Endothelial cell (in vitro differentiated cells): ENCODE measurements around the gene SEPTIN8. TPM values are rescaled to one million over a fixed set of nuclear protein-coding genes. Genes with fewer than 3 reads are reported as not detected.

Experiments
- DNase-seq: peaks from one replicate; pipeline ENCODE4 v3.0.0; 2021; ENCODE audit warnings: low spot score
- H3K27ac Mint-ChIP-seq: one replicate; pipeline ENCODE4 v1.8.0; 2021; ENCODE audit warnings: mixed read lengths, inconsistent platforms; ENCODE audit not compliant: unreplicated experiment
- H3K27me3 Mint-ChIP-seq: one replicate; pipeline ENCODE4 v1.8.0; 2021; ENCODE audit warnings: mild to moderate bottlenecking, moderate library complexity, mixed read lengths, inconsistent platforms; ENCODE audit not compliant: unreplicated experiment
- H3K36me3 Mint-ChIP-seq: one replicate; pipeline ENCODE4 v1.8.0; 2021; ENCODE audit warnings: mild to moderate bottlenecking, low read depth, mixed read lengths, inconsistent platforms; ENCODE audit not compliant: unreplicated experiment
- H3K4me1 Mint-ChIP-seq: one replicate; pipeline ENCODE4 v1.8.0; 2021; ENCODE audit warnings: mild to moderate bottlenecking, mixed read lengths, inconsistent platforms; ENCODE audit not compliant: unreplicated experiment
- H3K4me3 Mint-ChIP-seq: one replicate; pipeline ENCODE4 v1.8.0; 2021; ENCODE audit warnings: mild to moderate bottlenecking, mixed read lengths, inconsistent platforms; ENCODE audit not compliant: unreplicated experiment
- H3K9me3 Mint-ChIP-seq: one replicate; pipeline ENCODE4 v1.8.0; 2021; ENCODE audit warnings: mixed read lengths, inconsistent platforms; ENCODE audit not compliant: unreplicated experiment
- total RNA-seq: library from RNA; stranded (reverse); fragmentation: NEBNext Ultra II Directional; extraction: Animal tissue kit (Norgen Biotek cat#: 25700); gene quantifications from one replicate; pipeline ENCODE4 v1.2.1, GENCODE V29; 2021; ENCODE audit not compliant: unreplicated experiment
- TF ChIP-seq, protein P1 (sequence below): fragments of 200-600 bp; sonication (generic); IDR thresholded peaks from one replicate; pipeline ENCODE4 v1.5.0; 2021; ENCODE audit warnings: antibody characterized with exemption; ENCODE audit not compliant: unreplicated experiment

SEPTIN8 gene
- total RNA-seq, 1 donor from 2014 or later, result 22.8 TPM

DNA sequence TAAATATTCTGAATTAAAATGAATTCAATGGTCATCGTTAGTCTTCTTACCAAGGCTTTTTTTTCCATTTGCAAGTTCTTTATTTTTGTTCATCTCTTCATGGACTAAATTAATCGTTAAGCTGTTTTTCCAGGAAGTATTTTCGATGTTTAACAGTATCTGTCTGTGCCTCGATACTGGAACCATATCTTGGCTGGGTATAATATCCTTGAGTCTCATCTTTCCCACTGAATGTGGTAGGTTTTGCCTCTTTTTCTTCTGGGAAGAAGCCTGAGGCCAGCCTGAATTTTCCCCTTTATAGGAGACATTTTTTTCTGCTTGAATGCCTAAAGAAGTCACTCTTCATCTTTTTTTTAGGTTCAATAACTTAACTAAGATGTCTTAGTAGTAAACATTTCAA lies 4.0 kb upstream of the SEPTIN8 start:
- Mint-ChIP-seq H3K4me3 (no peak overlapping the region), H3K9me3 (no peaks in the 10 kb centered on the region), H3K4me1 (peaks cover 22% of the 10 kb centered on the region), H3K27me3 (peaks cover 7% of the 10 kb centered on the region), H3K36me3 (peaks cover 9% of the 10 kb centered on the region), H3K27ac (no peak overlapping the region)
- TF ChIP-seq, protein P1, sequence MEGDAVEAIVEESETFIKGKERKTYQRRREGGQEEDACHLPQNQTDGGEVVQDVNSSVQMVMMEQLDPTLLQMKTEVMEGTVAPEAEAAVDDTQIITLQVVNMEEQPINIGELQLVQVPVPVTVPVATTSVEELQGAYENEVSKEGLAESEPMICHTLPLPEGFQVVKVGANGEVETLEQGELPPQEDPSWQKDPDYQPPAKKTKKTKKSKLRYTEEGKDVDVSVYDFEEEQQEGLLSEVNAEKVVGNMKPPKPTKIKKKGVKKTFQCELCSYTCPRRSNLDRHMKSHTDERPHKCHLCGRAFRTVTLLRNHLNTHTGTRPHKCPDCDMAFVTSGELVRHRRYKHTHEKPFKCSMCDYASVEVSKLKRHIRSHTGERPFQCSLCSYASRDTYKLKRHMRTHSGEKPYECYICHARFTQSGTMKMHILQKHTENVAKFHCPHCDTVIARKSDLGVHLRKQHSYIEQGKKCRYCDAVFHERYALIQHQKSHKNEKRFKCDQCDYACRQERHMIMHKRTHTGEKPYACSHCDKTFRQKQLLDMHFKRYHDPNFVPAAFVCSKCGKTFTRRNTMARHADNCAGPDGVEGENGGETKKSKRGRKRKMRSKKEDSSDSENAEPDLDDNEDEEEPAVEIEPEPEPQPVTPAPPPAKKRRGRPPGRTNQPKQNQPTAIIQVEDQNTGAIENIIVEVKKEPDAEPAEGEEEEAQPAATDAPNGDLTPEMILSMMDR, result no peak
- DNase-seq, result no peak

DNA sequence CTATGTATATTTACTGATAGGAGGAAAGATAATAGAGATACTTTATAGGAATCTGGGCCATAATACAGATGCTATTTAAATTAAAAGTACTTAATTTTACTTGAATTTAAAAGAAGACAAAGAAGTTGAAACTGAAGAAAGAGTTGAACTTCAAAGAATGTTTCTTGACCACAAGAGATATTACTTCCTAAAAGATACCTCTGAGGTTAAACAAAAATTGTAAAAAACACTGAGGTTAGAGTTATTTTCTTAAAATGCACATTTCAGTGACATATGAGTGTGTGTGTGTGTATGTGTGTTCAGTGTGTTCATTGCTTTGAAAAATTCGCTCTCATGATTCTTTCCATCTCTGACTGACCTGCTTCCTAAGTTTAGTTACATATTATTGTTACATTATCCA lies 3.5 kb upstream of the SEPTIN8 start:
- no peak for DNase-seq
- Mint-ChIP-seq H3K4me3 (no peak overlapping the region), H3K4me1 (peaks cover 26% of the 10 kb centered on the region), H3K36me3 (peaks cover 9% of the 10 kb centered on the region), H3K27me3 (peaks cover 9% of the 10 kb centered on the region), H3K27ac (no peak overlapping the region), H3K9me3 (no peaks in the 10 kb centered on the region)
- TF ChIP-seq, protein P1, result no peak

DNA sequence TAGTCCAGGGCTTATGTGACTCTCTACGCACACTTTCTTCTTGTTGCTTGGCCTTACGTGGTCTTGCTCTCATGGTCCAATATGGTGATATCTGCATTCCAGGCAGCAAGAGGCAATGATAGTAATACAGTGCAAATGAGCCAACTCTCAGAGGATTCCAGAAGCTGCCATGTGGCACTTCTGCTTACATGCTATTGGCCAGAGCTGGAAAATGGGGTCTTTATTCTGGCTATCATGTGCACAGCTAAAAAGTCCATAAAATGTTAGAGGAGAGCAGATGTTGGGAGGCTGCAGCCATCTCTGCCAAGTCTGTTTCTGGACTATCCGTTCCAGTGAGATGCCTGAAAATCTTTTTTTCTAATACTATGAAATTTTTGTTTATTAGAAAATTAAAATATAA lies 2.9 kb upstream of the SEPTIN8 start:
- Mint-ChIP-seq H3K36me3 (peaks cover 9% of the 10 kb centered on the region), H3K4me1 (peaks cover 26% of the 10 kb centered on the region), H3K27me3 (peaks cover 9% of the 10 kb centered on the region), H3K9me3 (no peaks in the 10 kb centered on the region), H3K4me3 (no peak overlapping the region), H3K27ac (no peak overlapping the region)
- DNase-seq, result no peak
- TF ChIP-seq, protein P1, result no peak

DNA sequence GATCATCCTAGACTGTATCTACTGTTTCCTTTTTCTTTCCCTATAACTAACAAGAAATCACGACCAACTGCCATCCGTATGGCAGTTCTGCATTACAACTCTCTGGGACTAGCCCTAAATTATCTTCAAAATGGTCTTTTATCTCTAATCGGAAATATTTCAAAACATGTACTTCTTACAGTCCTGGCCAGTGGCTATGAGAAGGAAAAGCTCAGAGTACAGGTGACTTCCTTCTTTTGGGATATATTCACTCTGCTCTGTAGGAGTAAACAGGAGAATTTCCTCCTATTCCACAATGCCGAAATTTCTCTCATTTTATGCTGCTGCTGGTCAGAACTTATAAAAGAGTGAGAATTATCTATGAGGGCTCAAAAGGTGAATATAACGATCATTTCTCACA lies 1.8 kb upstream of the SEPTIN8 start:
- DNase-seq, result no peak
- peaks cover 26% of the 10 kb centered on the region for H3K4me1 Mint-ChIP-seq
- H3K36me3 Mint-ChIP-seq, result peaks cover 9% of the 10 kb centered on the region
- peak overlapping the region; percentile 70 for H3K4me3 Mint-ChIP-seq
- peaks cover 12% of the 10 kb centered on the region for H3K27me3 Mint-ChIP-seq
- TF ChIP-seq, protein P1, result no peak
- H3K27ac Mint-ChIP-seq, result no peak overlapping the region
- H3K9me3 Mint-ChIP-seq, result no peaks in the 10 kb centered on the region

DNA sequence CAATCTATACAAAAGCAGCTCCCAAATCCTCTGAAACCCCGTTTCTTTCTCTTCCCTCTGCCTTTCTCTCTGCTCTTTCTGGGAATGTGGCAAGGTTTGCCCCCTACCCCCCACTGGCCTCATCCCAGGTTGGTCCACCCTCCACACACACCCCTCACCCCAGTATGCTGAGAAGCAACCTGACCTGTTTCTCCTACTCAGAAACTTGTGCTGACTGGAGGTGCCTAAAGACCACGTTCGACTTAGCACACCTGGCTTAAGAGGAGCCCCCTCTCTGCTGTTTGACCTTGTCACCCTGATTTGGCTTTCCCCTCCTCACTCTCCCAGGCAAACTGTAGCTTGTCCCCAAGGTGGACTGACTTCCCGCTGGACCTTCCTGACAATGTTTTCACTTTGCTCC lies 1.1 kb upstream of the SEPTIN8 start:
- H3K4me1 Mint-ChIP-seq, result peaks cover 26% of the 10 kb centered on the region
- H3K27ac Mint-ChIP-seq, result no peak overlapping the region
- DNase-seq, result no peak
- peaks cover 9% of the 10 kb centered on the region for H3K36me3 Mint-ChIP-seq
- H3K9me3 Mint-ChIP-seq, result no peaks in the 10 kb centered on the region
- H3K27me3 Mint-ChIP-seq, result peaks cover 12% of the 10 kb centered on the region
- TF ChIP-seq, protein P1, result no peak
- peak overlapping the region; percentile 70 for H3K4me3 Mint-ChIP-seq
